GM23338 (cell line): ENCODE data around the gene NSMCE1. TPM values are rescaled to one million over a fixed set of nuclear protein-coding genes. Genes with fewer than 3 reads are reported as not detected.

Source experiments
- ATAC-seq: fragments of 200-7000 bp; cut with Tn5 transposase; 3 replicates; pipeline ENCODE4 v1.9.1; 2020
- DNase-seq: peaks from one replicate; pipeline ENCODE4 v3.0.0-alpha.2; 2015; ENCODE audit warnings: low spot score
- H2AFZ ChIP-seq: fragments of 200-600 bp; sonication (generic); 2 replicates; pipeline ENCODE4 v1.8.0; 2016; ENCODE audit warnings: antibody characterized with exemption, mild to moderate bottlenecking, moderate library complexity
- H3F3A ChIP-seq: fragments of 200-600 bp; sonication (generic); replicated peaks from 2 replicates; pipeline ENCODE4 v1.8.0; 2017; ENCODE audit warnings: antibody characterized with exemption, mixed run types, low read depth
- H3K27ac ChIP-seq: fragments of 200-600 bp; sonication (generic); 2 replicates; pipeline ENCODE4 v1.6.1; 2016; ENCODE audit warnings: low read depth
- H3K27me3 ChIP-seq: fragments of 200-600 bp; sonication (generic); 2 replicates; pipeline ENCODE4 v1.8.0; 2016; ENCODE audit warnings: mild to moderate bottlenecking, mixed run types, moderate library complexity; ENCODE audit not compliant: insufficient read depth
- H3K36me3 ChIP-seq: fragments of 200-600 bp; sonication (generic); 2 replicates; pipeline ENCODE4 v1.8.0; 2016; ENCODE audit warnings: mild to moderate bottlenecking; ENCODE audit not compliant: insufficient read depth
- H3K4me1 ChIP-seq: fragments of 200-600 bp; sonication (generic); 2 replicates; pipeline ENCODE4 v1.8.0; 2016; ENCODE audit warnings: mild to moderate bottlenecking, moderate library complexity; ENCODE audit not compliant: insufficient read depth
- H3K4me2 ChIP-seq: fragments of 200-600 bp; sonication (generic); 2 replicates; pipeline ENCODE4 v1.7.1; 2017; ENCODE audit warnings: mixed run types
- H3K4me3 ChIP-seq: fragments of 200-600 bp; sonication (generic); 2 replicates; pipeline ENCODE4 v1.6.1; 2016; ENCODE audit warnings: mixed run types
- H3K79me2 ChIP-seq: fragments of 200-600 bp; sonication (generic); replicated peaks from 2 replicates; pipeline ENCODE4 v1.8.0; 2017; ENCODE audit warnings: mild to moderate bottlenecking; ENCODE audit not compliant: insufficient read depth
- H3K9me2 ChIP-seq: fragments of 200-600 bp; sonication (generic); 2 replicates; pipeline ENCODE4 v1.8.0; 2017; ENCODE audit not compliant: insufficient read depth
- H4K20me1 ChIP-seq: fragments of 200-600 bp; sonication (generic); replicated peaks from 2 replicates; pipeline ENCODE4 v1.8.0; 2017; ENCODE audit warnings: mild to moderate bottlenecking; ENCODE audit not compliant: insufficient read depth
- H3K27ac Mint-ChIP-seq: 2 replicates; pipeline ENCODE4 v1.8.0; 2020; ENCODE audit warnings: inconsistent platforms, mild to moderate bottlenecking, moderate library complexity, mixed read lengths
- H3K27me3 Mint-ChIP-seq: 3 replicates; pipeline ENCODE4 v1.8.0; 2022; ENCODE audit warnings: low read depth, mild to moderate bottlenecking, moderate library complexity, mixed read lengths, inconsistent platforms; ENCODE audit not compliant: insufficient read depth, poor library complexity
- H3K36me3 Mint-ChIP-seq: 3 replicates; pipeline ENCODE4 v1.8.0; 2021; ENCODE audit warnings: low read depth, mild to moderate bottlenecking, inconsistent platforms, moderate library complexity, mixed read lengths
- H3K4me1 Mint-ChIP-seq: 3 replicates; pipeline ENCODE4 v1.8.0; 2020; ENCODE audit warnings: mild to moderate bottlenecking, inconsistent platforms, mixed read lengths
- H3K4me3 Mint-ChIP-seq: 3 replicates; pipeline ENCODE4 v1.8.0; 2021; ENCODE audit warnings: moderate library complexity, mild to moderate bottlenecking, inconsistent platforms, mixed read lengths
- H3K9me3 Mint-ChIP-seq: 3 replicates; pipeline ENCODE4 v1.8.0; 2020; ENCODE audit warnings: moderate library complexity, mild to moderate bottlenecking, inconsistent platforms, mixed read lengths
- CTCF ChIP-seq, 2 experiments: fragments of 200-600 bp in 1 of 2; sonication (generic) in 1 of 2; conservative IDR thresholded peaks; 2 replicates each; pipeline versions ENCODE4 v1.5.1 to v1.6.1; 2016 to 2017; ENCODE audit warnings: antibody characterized with exemption in 2 of 2, low read depth in 2 of 2, mild to moderate bottlenecking in 2 of 2, moderate library complexity in 1 of 2
- EZH2phosphoT487 ChIP-seq: fragments of 200-600 bp; sonication (generic); IDR thresholded peaks from one replicate; pipeline ENCODE4 v1.8.1; 2018; ENCODE audit warnings: antibody characterized with exemption; ENCODE audit not compliant: unreplicated experiment
- JUNB ChIP-seq: IDR thresholded peaks from one replicate; pipeline ENCODE4 v1.6.1; 2016; ENCODE audit warnings: antibody characterized with exemption; ENCODE audit not compliant: unreplicated experiment
- NANOG ChIP-seq: IDR thresholded peaks from 2 replicates; pipeline ENCODE4 v1.6.1; 2016; ENCODE audit warnings: antibody characterized with exemption, borderline replicate concordance
- POLR2AphosphoS5 ChIP-seq: IDR thresholded peaks from 2 replicates; pipeline ENCODE4 v1.6.1; 2016; ENCODE audit warnings: antibody characterized with exemption, low read depth
- REST ChIP-seq: IDR thresholded peaks from one replicate; pipeline ENCODE4 v1.6.1; 2018; ENCODE audit warnings: antibody characterized with exemption; ENCODE audit not compliant: unreplicated experiment
- ZNF114 ChIP-seq: fragments of 250-450 bp; sonication (Bioruptor Pico); IDR thresholded peaks from 2 replicates; pipeline ENCODE4 v1.5.0; 2020; ENCODE audit warnings: mild to moderate bottlenecking, moderate library complexity
- ZNF331 ChIP-seq: fragments of 250-450 bp; sonication (Bioruptor Pico); IDR thresholded peaks from 2 replicates; pipeline ENCODE4 v1.5.0; 2020; ENCODE audit warnings: low read depth, mild to moderate bottlenecking, moderate library complexity
- ZNF462 ChIP-seq: fragments of 250-450 bp; sonication (Bioruptor Pico); IDR thresholded peaks from 2 replicates; pipeline ENCODE4 v1.5.0; 2020; ENCODE audit warnings: mild to moderate bottlenecking, moderate library complexity
- polyA plus RNA-seq: library from polyadenylated mRNA; unstranded; fragments of >200 nt; fragmentation: Nextera tagmentation; extraction: Ambion mirVana; gene quantifications from 2 replicates; pipeline ENCODE4 v1.2.1, GENCODE V29; 2016
- total RNA-seq: library from RNA; depleted of rRNA; stranded (reverse); fragments of >200 nt; shearing (Covaris generic); gene quantifications from 2 replicates; pipeline ENCODE4 v1.2.3, GENCODE V29; 2014

The NSMCE1 gene
- total and polyA plus RNA-seq, 2 experiments from 2014 or later: 30.6 to 50.8 TPM

GRCh38 chr16:27232901-27233625 is 35.5 kb downstream of the NSMCE1 start:
- Histone ChIP-seq H3K4me1 (no peaks in the 10 kb centered on the region), H3K36me3 (no peaks in the 10 kb centered on the region), H3K9me2 (no peaks in the 10 kb centered on the region), H3F3A (no peaks in the 10 kb centered on the region), H3K4me2 (no peak overlapping the region), H3K27ac (no peak overlapping the region), H3K27me3 (no peaks in the 10 kb centered on the region), H2AFZ (no peak overlapping the region), H3K79me2 (no peaks in the 10 kb centered on the region), H3K4me3 (no peak overlapping the region), H4K20me1 (no peaks in the 10 kb centered on the region)
- H3K27ac Mint-ChIP-seq: no peak overlapping the region
- ATAC-seq (no peak), DNase-seq (no peak)
- H3K4me1 Mint-ChIP-seq: peaks cover 20% of the 10 kb centered on the region
- peaks cover 3% of the 10 kb centered on the region for H3K27me3 Mint-ChIP-seq
- no peaks in the 10 kb centered on the region for H3K9me3 Mint-ChIP-seq
- no peak overlapping the region for H3K4me3 Mint-ChIP-seq
- H3K36me3 Mint-ChIP-seq: no peaks in the 10 kb centered on the region
- TF ChIP-seq JUNB: no peak
- no peak for TF ChIP-seq REST
- no peak for TF ChIP-seq EZH2phosphoT487
- TF ChIP-seq POLR2AphosphoS5: no peak
- TF ChIP-seq ZNF114: no peak

DNA sequence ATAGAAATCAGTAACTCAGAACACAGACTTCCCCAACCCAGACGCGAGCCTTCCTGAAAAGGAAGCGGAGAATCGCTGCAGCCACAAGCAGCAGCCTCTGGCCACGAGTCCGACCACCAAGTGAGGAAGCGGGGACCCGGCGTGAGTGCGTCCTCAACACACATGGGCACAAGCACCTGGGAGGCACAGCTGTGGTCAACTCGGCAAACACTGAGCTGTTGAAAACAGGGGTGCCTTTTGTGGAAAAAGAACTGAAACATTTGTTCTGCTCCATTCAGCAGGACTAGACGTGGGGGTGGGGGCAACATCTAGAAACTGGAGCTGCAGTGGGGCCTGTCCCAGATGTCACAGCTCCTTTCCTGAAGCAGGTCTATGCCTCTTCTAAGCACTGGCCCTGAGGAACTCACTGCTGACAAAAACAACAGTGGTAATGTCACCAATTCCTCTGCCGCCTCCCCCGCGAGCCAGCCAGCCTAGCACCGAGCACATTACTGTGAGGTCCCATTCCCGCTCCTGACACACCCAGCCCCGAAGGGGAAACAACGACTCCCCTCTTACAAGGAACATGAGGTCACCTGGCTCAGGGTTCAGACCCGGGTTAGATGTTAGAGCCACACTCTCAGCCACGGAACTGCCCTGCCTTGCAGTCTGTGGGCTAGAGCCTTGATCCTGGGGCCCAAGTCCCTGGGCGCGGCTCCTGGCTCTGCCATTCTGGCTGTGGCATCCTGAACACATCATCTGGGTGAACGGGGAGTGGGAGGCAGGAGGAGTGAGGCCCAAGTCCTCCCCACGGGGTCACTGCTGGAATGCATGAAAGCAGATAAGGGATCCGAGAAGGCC is 36.3 kb downstream of the NSMCE1 start:
- ATAC-seq (no peak), DNase-seq (no peak)
- no peaks in the 10 kb centered on the region for H4K20me1 ChIP-seq
- no peaks in the 10 kb centered on the region for H3K36me3 ChIP-seq
- H2AFZ ChIP-seq: no peak overlapping the region
- H3F3A ChIP-seq: no peaks in the 10 kb centered on the region
- Mint-ChIP-seq H3K9me3 (no peaks in the 10 kb centered on the region), H3K4me1 (peaks cover 12% of the 10 kb centered on the region), H3K4me3 (no peak overlapping the region), H3K27me3 (peaks cover 4% of the 10 kb centered on the region), H3K27ac (no peak overlapping the region), H3K36me3 (no peaks in the 10 kb centered on the region)
- H3K9me2 ChIP-seq: no peaks in the 10 kb centered on the region
- no peaks in the 10 kb centered on the region for H3K79me2 ChIP-seq
- no peak overlapping the region for H3K27ac ChIP-seq
- no peak overlapping the region for H3K4me2 ChIP-seq
- H3K4me3 ChIP-seq: no peak overlapping the region
- H3K4me1 ChIP-seq: no peaks in the 10 kb centered on the region
- H3K27me3 ChIP-seq: no peaks in the 10 kb centered on the region
- TF ChIP-seq CTCF (conservative IDR thresholded peaks at IDR 0.05; ENCODE audit: low read depth in 2 of 2): no peak
- no peak for TF ChIP-seq ZNF331 (CRISPR knock-in tag)
- TF ChIP-seq NANOG: no peak
- no peak for TF ChIP-seq ZNF462 (CRISPR knock-in tag)
